Omental fat pad (tissue), 4 donors: ENCODE measurements around the gene CRHR1. TPM values are rescaled to one million over a fixed set of nuclear protein-coding genes. Genes with fewer than 3 reads are reported as not detected.

Experiments
- ATAC-seq: fragments of 150-250 bp; one replicate; pipeline ENCODE4 v1.9.1; 2016; ENCODE audit warnings: mild to moderate bottlenecking, moderate library complexity; ENCODE audit not compliant: low FRiP score
- DNase-seq: peaks from one replicate; pipeline ENCODE4 v3.0.0-alpha.2; 2019; ENCODE audit warnings: low spot score
- total RNA-seq, 4 donors: library from RNA; depleted of rRNA; stranded (reverse); fragments of >200 nt; gene quantifications; one replicate each; pipeline ENCODE4 v1.1.0, GENCODE V29; 2016
- TF ChIP-seq, protein P1 (sequence below), 3 donors: fragments of 450-650 bp; IDR thresholded peaks; one replicate each; pipeline ENCODE4 v1.5.1; 2016 to 2017; ENCODE audit warnings: antibody characterized with exemption in 3 of 3, mild to moderate bottlenecking in 3 of 3, moderate library complexity in 2 of 3

Gene CRHR1
- total RNA-seq, 4 donors from 2014 or later = not detected

DNA sequence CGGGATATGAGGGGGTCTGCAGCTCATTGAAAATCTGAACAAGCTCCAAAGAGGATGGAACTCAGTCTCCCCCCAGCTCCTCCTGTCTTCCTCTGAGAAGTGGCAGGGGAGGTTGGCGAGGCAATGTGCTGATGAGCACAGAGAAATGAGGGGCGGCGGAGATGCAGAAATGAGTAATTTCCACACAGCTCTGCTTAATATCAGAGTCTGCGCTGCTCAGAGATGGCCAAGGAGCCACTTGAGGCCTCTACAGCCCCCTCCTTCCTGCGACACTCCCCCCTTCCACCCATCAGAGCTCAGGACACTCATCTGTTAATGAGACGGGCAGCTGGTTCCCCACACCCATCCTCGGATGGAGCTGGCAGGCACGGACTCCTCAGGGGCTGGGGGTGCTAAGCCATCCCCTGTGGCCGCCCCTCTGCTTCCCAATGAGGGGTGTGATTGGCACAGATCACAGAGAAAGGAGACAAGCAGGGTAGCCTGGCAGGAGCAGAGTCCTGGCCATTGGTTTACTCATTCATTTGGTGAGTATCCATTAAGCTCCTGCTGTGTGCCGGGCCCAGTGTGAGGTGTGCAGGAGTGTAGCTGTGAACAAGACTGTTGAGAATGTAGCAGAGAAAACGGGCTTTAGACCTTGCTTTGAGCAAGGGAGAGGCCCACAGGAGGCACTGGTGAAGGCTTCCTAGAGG is 12.7 kb upstream of the CRHR1 start:
- no peak for ATAC-seq
- no peak for DNase-seq
- TF ChIP-seq, protein P1, sequence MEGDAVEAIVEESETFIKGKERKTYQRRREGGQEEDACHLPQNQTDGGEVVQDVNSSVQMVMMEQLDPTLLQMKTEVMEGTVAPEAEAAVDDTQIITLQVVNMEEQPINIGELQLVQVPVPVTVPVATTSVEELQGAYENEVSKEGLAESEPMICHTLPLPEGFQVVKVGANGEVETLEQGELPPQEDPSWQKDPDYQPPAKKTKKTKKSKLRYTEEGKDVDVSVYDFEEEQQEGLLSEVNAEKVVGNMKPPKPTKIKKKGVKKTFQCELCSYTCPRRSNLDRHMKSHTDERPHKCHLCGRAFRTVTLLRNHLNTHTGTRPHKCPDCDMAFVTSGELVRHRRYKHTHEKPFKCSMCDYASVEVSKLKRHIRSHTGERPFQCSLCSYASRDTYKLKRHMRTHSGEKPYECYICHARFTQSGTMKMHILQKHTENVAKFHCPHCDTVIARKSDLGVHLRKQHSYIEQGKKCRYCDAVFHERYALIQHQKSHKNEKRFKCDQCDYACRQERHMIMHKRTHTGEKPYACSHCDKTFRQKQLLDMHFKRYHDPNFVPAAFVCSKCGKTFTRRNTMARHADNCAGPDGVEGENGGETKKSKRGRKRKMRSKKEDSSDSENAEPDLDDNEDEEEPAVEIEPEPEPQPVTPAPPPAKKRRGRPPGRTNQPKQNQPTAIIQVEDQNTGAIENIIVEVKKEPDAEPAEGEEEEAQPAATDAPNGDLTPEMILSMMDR (IDR thresholded peaks at IDR 0.05) = no peak

DNA sequence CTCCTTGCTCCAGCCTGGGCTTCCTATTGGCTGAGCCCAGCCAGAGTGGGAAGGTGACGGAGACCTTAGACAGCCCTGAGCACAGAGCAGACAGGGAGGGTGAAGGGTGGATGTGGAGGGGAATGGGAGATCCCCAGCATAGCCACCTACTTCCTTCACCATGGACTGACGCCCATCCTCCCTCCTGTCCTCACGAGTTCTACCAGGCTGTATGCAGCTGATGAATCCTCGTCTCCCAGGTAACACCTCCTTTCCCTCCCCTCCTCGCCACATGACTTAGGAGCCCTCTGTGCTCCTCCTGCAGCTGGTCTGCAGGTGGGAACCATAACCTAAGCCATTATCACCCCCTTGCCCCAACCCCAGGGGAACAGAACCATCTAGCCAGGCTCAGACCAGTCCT is 9.0 kb upstream of the CRHR1 start:
- no peak for DNase-seq
- peak; percentile 38 for ATAC-seq
- TF ChIP-seq, protein P1 (IDR thresholded peaks at IDR 0.05) = no peak

DNA sequence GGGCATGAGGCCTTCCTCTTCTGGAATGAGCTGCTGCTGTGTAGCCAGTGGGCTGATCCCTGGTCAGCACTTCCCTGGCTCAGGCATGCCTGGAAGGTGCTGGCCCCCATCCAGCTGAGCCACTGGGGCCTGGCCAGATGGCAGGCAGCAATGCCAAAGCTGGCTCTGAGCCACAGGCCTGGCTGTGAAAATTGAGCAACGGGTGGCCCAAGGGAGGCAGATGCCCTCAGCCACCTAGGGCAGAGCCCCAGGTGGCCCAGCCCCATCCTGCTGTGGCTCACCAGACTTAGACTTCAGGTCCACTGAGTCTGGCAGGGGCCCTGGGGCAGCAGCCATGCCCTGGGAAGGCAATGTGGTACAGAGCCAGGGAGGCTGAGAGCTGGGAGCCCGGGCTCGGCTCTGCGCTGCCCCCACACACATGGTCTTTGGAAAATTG is 8.5 kb upstream of the CRHR1 start:
- ATAC-seq (peak; percentile 76), DNase-seq (no peak)
- TF ChIP-seq, protein P1 (IDR thresholded peaks at IDR 0.05) = no peak

DNA sequence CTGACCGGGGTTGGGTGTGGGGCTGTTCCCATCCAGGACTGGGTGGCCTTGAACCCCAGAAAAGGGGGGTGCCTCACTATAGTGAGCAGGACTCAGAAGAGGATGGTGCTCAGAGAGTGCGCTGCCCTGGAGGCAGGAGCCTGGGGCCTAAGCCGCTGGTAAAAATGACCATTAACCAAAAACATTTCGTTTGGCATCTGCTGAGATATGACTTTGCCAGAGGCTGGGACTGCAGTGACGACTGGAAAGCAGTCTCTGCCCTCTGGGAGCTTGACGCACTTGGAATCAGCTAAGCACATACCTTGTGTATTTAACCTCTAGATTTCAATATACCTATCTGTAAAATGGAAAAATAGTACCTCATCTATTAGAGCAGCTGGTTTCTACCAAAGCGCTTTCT is 7.2 kb upstream of the CRHR1 start:
- DNase-seq (no peak), ATAC-seq (no peak)
- TF ChIP-seq, protein P1 (IDR thresholded peaks at IDR 0.05) = no peak

DNA sequence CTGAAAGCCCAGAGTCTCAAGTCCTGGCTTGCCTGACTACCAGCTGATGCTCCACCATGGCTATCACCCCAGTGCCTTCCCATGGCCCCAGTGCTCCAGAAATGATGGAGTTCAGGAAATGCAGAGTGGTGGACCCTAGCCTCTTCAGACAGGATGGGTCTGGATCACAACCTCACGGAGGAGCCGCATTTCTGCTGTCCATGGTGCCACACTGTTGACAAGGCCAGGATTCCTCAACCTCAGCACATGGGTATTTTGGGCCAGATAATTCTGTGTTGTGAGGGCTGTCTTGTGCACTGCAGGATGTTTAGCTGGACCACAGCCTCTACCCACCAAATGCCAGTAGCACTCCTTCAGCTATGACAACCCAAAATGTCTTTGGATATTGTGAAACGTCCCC is 6.7 kb upstream of the CRHR1 start:
- DNase-seq (no peak), ATAC-seq (no peak)
- TF ChIP-seq, protein P1 (IDR thresholded peaks at IDR 0.05) = no peak

DNA sequence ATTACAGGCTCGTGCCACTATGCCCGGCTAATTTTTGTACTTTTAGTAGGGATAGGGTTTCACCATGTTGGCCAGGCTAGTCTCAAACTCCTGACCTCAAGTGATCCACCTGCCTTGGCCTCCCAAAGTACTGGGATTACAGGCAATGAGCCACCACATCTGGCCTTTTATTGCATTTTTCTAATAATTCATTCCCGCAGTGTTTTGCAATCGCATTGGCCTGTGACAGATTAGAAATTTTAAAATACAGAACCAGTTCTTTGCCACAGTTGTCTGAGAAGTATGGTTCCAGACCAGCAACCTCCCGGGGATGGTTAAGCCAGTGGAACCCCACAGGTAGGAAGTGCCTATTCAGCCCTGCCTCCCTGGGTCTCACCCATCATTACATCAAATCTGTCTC is 3.2 kb upstream of the CRHR1 start:
- no peak for DNase-seq

More for the DNA sequence above, 3.2 kb upstream of the CRHR1 start:
- ATAC-seq = no peak
- TF ChIP-seq, protein P1 (IDR thresholded peaks at IDR 0.05) = no peak
